K562 (cell line): ENCODE results near the gene KIFC3. TPM values are rescaled to one million over a fixed set of nuclear protein-coding genes. Genes with fewer than 3 reads are reported as not detected.

Experiments
- ATAC-seq: fragments of 200-7000 bp; cut with Tn5 transposase; 3 replicates; pipeline ENCODE4 v1.9.1; 2020; ENCODE audit warnings: moderate library complexity
- BruUV-seq: library from RNA; stranded (reverse); fragments of 400-500 nt; replicated peaks from 2 replicates; lab custom pipeline; 2021; lab: Mats Ljungman, UMichigan
- CTCF ChIA-PET: fragments of 300-600 bp; formaldehyde crosslinking; extraction: SDS; loops from one replicate; lab custom pipeline; 2021; ENCODE audit warnings: low intra/inter-chr PET ratio; lab: Yijun Ruan, JAX
- POLR2A ChIA-PET: fragments of 300-600, 350-650 bp; sonication (Branson Sonifier 250); formaldehyde crosslinking; extraction: SDS; loops from one replicate; lab custom pipeline; 2021; ENCODE audit warnings: antibody characterized with exemption, inconsistent platforms; lab: Yijun Ruan, JAX
- DNase-seq, 4 experiments: peaks; one replicate each; pipeline versions ENCODE4 v3.0.0 to v3.0.0-alpha.2; 2011 to 2018; ENCODE audit warnings: low spot score in 3 of 4, mixed read lengths in 3 of 4; ENCODE audit errors: extremely low read depth in 1 of 4
- FAIRE-seq: peaks from 2 replicates; lab custom pipeline; 2011; peaks lifted over from hg19 to GRCh38; lab: Jason Lieb, UNC
- H2AFZ ChIP-seq: 2 replicates; pipeline ENCODE4 v1.6.0; 2011; ENCODE audit warnings: low read depth, low read length, control low read depth, inconsistent platforms
- H3K27ac ChIP-seq: fragments of 200-600 bp; 3 replicates; pipeline ENCODE4 v1.8.0; 2011; ENCODE audit warnings: low read depth, mild to moderate bottlenecking, control low read depth, inconsistent platforms, low read length, moderate library complexity, mixed read lengths; ENCODE audit errors: extremely low read depth
- H3K27me3 ChIP-seq, 2 experiments: fragments of 300-600 bp in 1 of 2; 2 replicates in 1 of 2; 3 replicates in 1 of 2; pipeline versions ENCODE4 v1.6.0 to v1.8.0; 2011; ENCODE audit warnings: inconsistent platforms in 2 of 2, low read length in 2 of 2, mild to moderate bottlenecking in 1 of 2, mixed read lengths in 1 of 2, moderate library complexity in 1 of 2; ENCODE audit not compliant: control insufficient read depth in 2 of 2, insufficient read depth in 2 of 2
- H3K36me3 ChIP-seq: fragments of 300-600 bp; 3 replicates; pipeline ENCODE4 v1.8.0; 2011; ENCODE audit warnings: mild to moderate bottlenecking, low read length, inconsistent platforms; ENCODE audit not compliant: control insufficient read depth, insufficient read depth
- H3K4me1 ChIP-seq, 2 experiments: fragments of 200-600 bp in 1 of 2; replicated peaks in 1 of 2; 2 replicates in 1 of 2; 3 replicates in 1 of 2; pipeline versions ENCODE4 v1.5.1 to v1.8.0; 2011; ENCODE audit warnings: inconsistent platforms in 2 of 2, low read length in 2 of 2, mild to moderate bottlenecking in 1 of 2, mixed read lengths in 1 of 2, moderate library complexity in 1 of 2; ENCODE audit not compliant: control insufficient read depth in 2 of 2, insufficient read depth in 2 of 2
- H3K4me2 ChIP-seq: 2 replicates; pipeline ENCODE4 v1.6.1; 2011; ENCODE audit warnings: low read length, control low read depth, inconsistent platforms, mixed read lengths; ENCODE audit not compliant: insufficient read depth
- H3K4me3 ChIP-seq: fragments of 200-600 bp; sonication (generic), shearing (Covaris generic); 2 replicates; pipeline ENCODE4 v1.5.1; 2016; ENCODE audit warnings: control low read depth, inconsistent platforms
- H3K79me2 ChIP-seq: fragments of 200-600 bp; 3 replicates; pipeline ENCODE4 v1.8.0; 2011; ENCODE audit warnings: low read length, inconsistent platforms; ENCODE audit not compliant: control insufficient read depth, insufficient read depth
- H3K9ac ChIP-seq, 2 experiments: 2 replicates each; pipeline versions ENCODE4 v1.6.0 to v1.6.1; 2011; ENCODE audit warnings: low read depth in 2 of 2, low read length in 2 of 2, control low read depth in 1 of 2, inconsistent platforms in 1 of 2, mild to moderate bottlenecking in 1 of 2, mixed read lengths in 1 of 2; ENCODE audit not compliant: insufficient read depth in 1 of 2
- H3K9me1 ChIP-seq: one replicate; pipeline ENCODE4 v1.6.0; 2011; ENCODE audit warnings: inconsistent platforms, mild to moderate bottlenecking, low read length, moderate library complexity; ENCODE audit not compliant: control insufficient read depth, insufficient read depth
- H3K9me3 ChIP-seq: replicated peaks from 2 replicates; pipeline ENCODE4 v1.5.1; 2011; ENCODE audit warnings: low read depth, low read length, inconsistent platforms; ENCODE audit not compliant: control insufficient read depth, insufficient read depth
- H4K20me1 ChIP-seq: replicated peaks from 2 replicates; pipeline ENCODE4 v1.6.1; 2011; ENCODE audit warnings: low read length, inconsistent platforms, mixed read lengths; ENCODE audit not compliant: control insufficient read depth, insufficient read depth
- EHMT2 ChIP-seq: fragments of 450-650 bp; IDR thresholded peaks from 2 replicates; pipeline ENCODE4 v1.6.1; 2018; ENCODE audit warnings: antibody characterized with exemption
- FOXK2 ChIP-seq, 2 experiments: fragments of 450-650 bp; IDR thresholded peaks in 1 of 2; conservative IDR thresholded peaks in 1 of 2; 2 replicates each; pipeline ENCODE4 v1.6.1; 2016; ENCODE audit warnings: low read depth in 2 of 2, mild to moderate bottlenecking in 1 of 2
- KAT2B ChIP-seq: IDR thresholded peaks from one replicate; pipeline ENCODE4 v1.6.1; 2012; ENCODE audit warnings: low read depth, mild to moderate bottlenecking, control low read depth, inconsistent platforms, low read length, moderate library complexity
- MAFF ChIP-seq: IDR thresholded peaks from 2 replicates; pipeline ENCODE4 v1.6.1; 2012; ENCODE audit warnings: low read length, improper control_type of control experiment
- MCM3 ChIP-seq: fragments of 450-650 bp; IDR thresholded peaks from 2 replicates; pipeline ENCODE4 v1.6.1; 2016
- NCOA4 ChIP-seq: fragments of 450-650 bp; IDR thresholded peaks from 2 replicates; pipeline ENCODE4 v1.6.1; 2018; ENCODE audit warnings: mild to moderate bottlenecking; ENCODE audit not compliant: partially characterized antibody
- NFXL1 ChIP-seq: fragments of 450-650 bp; formaldehyde crosslinking; IDR thresholded peaks from 2 replicates; pipeline ENCODE4 v1.4.0; 2021; ENCODE audit warnings: mild to moderate bottlenecking
- SIX5 ChIP-seq, 2 experiments: IDR thresholded peaks; 2 replicates each; pipeline ENCODE4 v1.6.1; 2011; ENCODE audit warnings: low read length in 2 of 2, borderline replicate concordance in 1 of 2, low read depth in 1 of 2, mild to moderate bottlenecking in 1 of 2, moderate library complexity in 1 of 2; ENCODE audit not compliant: insufficient read depth in 1 of 2
- ZNF444 ChIP-seq: fragments of 250-450 bp; sonication (Bioruptor Pico); IDR thresholded peaks from 2 replicates; pipeline ENCODE4 v1.4.0; 2020; ENCODE audit warnings: mild to moderate bottlenecking, moderate library complexity
- WGBS: fragments of 100-300 bp; shearing (Covaris generic); methylation state at CpG from one replicate; pipeline ENCODE4 v1.1.6; 2016; ENCODE audit warnings: low coverage, mixed read lengths; ENCODE audit not compliant: insufficient coverage; ENCODE audit errors: missing lambda C conversion rate; 5-methylcytosine and 5-hydroxymethylcytosine counted together
- in situ Hi-C: fragments of 300-500 bp; cut with MboI; formaldehyde crosslinking; loops from 4 replicates; pipeline ENCODE4 v1.15.0; 2018; ENCODE audit warnings: inconsistent platforms, mixed read lengths
- intact Hi-C: fragments of 100-400 bp; cut with micrococcal nuclease; formaldehyde crosslinking; loops from 2 replicates; pipeline ENCODE4 v1.14.2; 2022
- polyA plus RNA-seq, 8 experiments: library from polyadenylated mRNA; depleted of rRNA in 4 of 8; stranded (reverse) in 5 of 8; unstranded in 3 of 8; fragments of >200 nt; fragmentation: Nextera tagmentation in 2 of 8; fragmentation: Illumina TruSeq in 1 of 8; extraction: Ambion mirVana in 2 of 8; extraction: Trizol in 1 of 8; gene quantifications; 2 replicates each; pipeline versions ENCODE4 v1.2.1 to v1.2.3, GENCODE V29; 2011 to 2014; ENCODE audit warnings: inconsistent platforms in 1 of 8, missing spikeins in 1 of 8
- total RNA-seq, 7 experiments: library from RNA; depleted of rRNA in 6 of 7; stranded (reverse); fragments of >200 nt in 6 of 7; fragmentation: Illumina TruSeq in 2 of 7; extraction: Trizol in 2 of 7; gene quantifications; 2 replicates each; pipeline versions ENCODE4 v1.2.1 to v1.2.3, GENCODE V29; 2011 to 2021; ENCODE audit warnings: low replicate concordance in 1 of 7
- TF ChIP-seq, protein P1 (sequence below): fragments of 250-450 bp; sonication (Bioruptor Pico); IDR thresholded peaks from 2 replicates; pipeline ENCODE4 v1.4.0; 2020; ENCODE audit warnings: mild to moderate bottlenecking, moderate library complexity
- TF ChIP-seq, protein P2 (sequence below): conservative IDR thresholded peaks from 2 replicates; pipeline ENCODE4 v1.6.1; 2011; ENCODE audit warnings: low read depth, mild to moderate bottlenecking, low read length; ENCODE audit not compliant: control insufficient read depth

The KIFC3 gene
- total and polyA plus RNA-seq, 9 of the 15 experiments (the other 6 are each of a cell fraction or from before 2014, with no cell fraction given) = 0.23 to 105 (median 26.2) TPM

DNA sequence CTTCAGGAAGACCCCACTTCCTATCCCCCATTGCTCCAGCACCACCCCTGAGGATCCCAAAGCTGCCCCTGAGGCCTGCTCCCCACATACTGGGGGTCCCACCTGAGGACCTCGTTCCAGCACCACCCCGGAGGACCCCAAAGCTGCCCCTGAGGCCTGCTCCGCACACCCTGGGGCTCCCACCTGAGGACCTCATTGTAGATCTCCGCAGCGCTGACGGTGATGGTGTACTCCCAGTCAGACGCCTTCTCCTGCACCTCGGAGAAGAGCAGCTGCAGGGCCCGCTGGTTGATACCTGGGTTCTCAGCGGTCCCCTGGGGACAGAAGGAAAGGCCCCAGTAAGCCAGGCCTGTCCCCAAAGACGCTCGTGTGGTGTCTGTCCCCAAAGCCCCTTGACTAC, 40.3 kb downstream of the KIFC3 start:
- ChIA-PET CTCF (no interaction called here), POLR2A (interaction anchor here (0.6 to 1.2 kb wide), 3 partner anchors 27 to 569 kb away, joined by 3 to 4 read pairs (median 3); no protein-coding TSS in a partner anchor)
- no peaks in the 10 kb centered on the region for H3K79me2 ChIP-seq

More for the DNA sequence above, 40.3 kb downstream of the KIFC3 start:
- Histone ChIP-seq H3K9me3 (no peaks in the 10 kb centered on the region), H2AFZ (no peak overlapping the region), H3K27me3 (no peaks in the 10 kb centered on the region), H3K9me1 (no peaks in the 10 kb centered on the region), H3K9ac (no peak overlapping the region), H3K4me2 (no peak overlapping the region), H4K20me1 (peaks cover 4% of the 10 kb centered on the region; the same call in 1 of the 2 replicates), H3K27ac (no peak overlapping the region), H3K36me3 (peaks cover 87% of the 10 kb centered on the region), H3K4me3 (no peak overlapping the region), H3K4me1 (peaks cover 4 to 57% of the 10 kb centered on the region in 2 experiments; a peak in 3 of 5 replicates)
- intact Hi-C loops (no loop called here), in situ Hi-C loops (no loop called here)
- no TSS peak for BruUV-seq
- DNase-seq (no peak), FAIRE-seq (no peak), ATAC-seq (no peak)
- WGBS = 94% methylated on average over 11 of the region's 12 CpGs
- TF ChIP-seq MAFF = no peak
- no peak for TF ChIP-seq SIX5 (IDR thresholded peaks at IDR 0.05; ENCODE audit: borderline replicate concordance in 1 of 2, insufficient read depth in 1 of 2, low read depth in 1 of 2, low read length in 2 of 2)
- no peak for TF ChIP-seq MCM3
- no peak for TF ChIP-seq ZNF444 (CRISPR knock-in tag)
- TF ChIP-seq FOXK2 (conservative IDR thresholded peaks at IDR 0.05 in 1 of 2, IDR thresholded peaks at IDR 0.05 in 1 of 2; ENCODE audit: low read depth in 2 of 2) = no peak
- TF ChIP-seq, protein P1, sequence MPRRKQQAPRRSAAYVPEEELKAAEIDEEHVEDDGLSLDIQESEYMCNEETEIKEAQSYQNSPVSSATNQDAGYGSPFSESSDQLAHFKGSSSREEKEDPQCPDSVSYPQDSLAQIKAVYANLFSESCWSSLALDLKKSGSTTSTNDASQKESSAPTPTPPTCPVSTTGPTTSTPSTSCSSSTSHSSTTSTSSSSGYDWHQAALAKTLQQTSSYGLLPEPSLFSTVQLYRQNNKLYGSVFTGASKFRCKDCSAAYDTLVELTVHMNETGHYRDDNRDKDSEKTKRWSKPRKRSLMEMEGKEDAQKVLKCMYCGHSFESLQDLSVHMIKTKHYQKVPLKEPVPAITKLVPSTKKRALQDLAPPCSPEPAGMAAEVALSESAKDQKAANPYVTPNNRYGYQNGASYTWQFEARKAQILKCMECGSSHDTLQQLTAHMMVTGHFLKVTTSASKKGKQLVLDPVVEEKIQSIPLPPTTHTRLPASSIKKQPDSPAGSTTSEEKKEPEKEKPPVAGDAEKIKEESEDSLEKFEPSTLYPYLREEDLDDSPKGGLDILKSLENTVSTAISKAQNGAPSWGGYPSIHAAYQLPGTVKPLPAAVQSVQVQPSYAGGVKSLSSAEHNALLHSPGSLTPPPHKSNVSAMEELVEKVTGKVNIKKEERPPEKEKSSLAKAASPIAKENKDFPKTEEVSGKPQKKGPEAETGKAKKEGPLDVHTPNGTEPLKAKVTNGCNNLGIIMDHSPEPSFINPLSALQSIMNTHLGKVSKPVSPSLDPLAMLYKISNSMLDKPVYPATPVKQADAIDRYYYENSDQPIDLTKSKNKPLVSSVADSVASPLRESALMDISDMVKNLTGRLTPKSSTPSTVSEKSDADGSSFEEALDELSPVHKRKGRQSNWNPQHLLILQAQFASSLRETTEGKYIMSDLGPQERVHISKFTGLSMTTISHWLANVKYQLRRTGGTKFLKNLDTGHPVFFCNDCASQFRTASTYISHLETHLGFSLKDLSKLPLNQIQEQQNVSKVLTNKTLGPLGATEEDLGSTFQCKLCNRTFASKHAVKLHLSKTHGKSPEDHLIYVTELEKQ = no peak
- TF ChIP-seq NCOA4 = no peak
- no peak for TF ChIP-seq EHMT2
- no peak for TF ChIP-seq NFXL1
- no peak for TF ChIP-seq KAT2B
- TF ChIP-seq, protein P2, sequence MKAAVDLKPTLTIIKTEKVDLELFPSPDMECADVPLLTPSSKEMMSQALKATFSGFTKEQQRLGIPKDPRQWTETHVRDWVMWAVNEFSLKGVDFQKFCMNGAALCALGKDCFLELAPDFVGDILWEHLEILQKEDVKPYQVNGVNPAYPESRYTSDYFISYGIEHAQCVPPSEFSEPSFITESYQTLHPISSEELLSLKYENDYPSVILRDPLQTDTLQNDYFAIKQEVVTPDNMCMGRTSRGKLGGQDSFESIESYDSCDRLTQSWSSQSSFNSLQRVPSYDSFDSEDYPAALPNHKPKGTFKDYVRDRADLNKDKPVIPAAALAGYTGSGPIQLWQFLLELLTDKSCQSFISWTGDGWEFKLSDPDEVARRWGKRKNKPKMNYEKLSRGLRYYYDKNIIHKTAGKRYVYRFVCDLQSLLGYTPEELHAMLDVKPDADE = no peak
